DMS79 (cell line): ENCODE data around the gene TPCN1.

Experiments
- DNase-seq: peaks from one replicate; lab custom pipeline; 2025; lab: John Stamatoyannopoulos, UW

Gene TPCN1

GRCh38 chr12:113241191-113242025 lies 20.1 kb downstream of the TPCN1 start:
- peak; percentile 86 for DNase-seq

GRCh38 chr12:113242026-113242418 lies 20.8 kb downstream of the TPCN1 start:
- DNase-seq = peak; percentile 74

GRCh38 chr12:113242560-113242959 lies 21.3 kb downstream of the TPCN1 start:
- DNase-seq = no peak

GRCh38 chr12:113244047-113244460 lies 22.8 kb downstream of the TPCN1 start:
- DNase-seq = peak; percentile 53

- DNase-seq = no peak
Measured at GRCh38 chr12:113244478-113244958, 23.3 kb downstream of the TPCN1 start.

- DNase-seq = peak; percentile 96
Measured at GRCh38 chr12:113245695-113246477, 24.6 kb downstream of the TPCN1 start.

- DNase-seq = no peak
Measured at GRCh38 chr12:113246478-113247122, 25.3 kb downstream of the TPCN1 start.

GRCh38 chr12:113247123-113248050 lies 26.1 kb downstream of the TPCN1 start:
- DNase-seq = peak; percentile 61

GRCh38 chr12:113248051-113248825 lies 27.0 kb downstream of the TPCN1 start:
- no peak for DNase-seq

GRCh38 chr12:113248842-113249435 lies 27.7 kb downstream of the TPCN1 start:
- no peak for DNase-seq

- DNase-seq = no peak
Measured at GRCh38 chr12:113249546-113249945, 28.3 kb downstream of the TPCN1 start.

GRCh38 chr12:113250045-113250444 lies 28.8 kb downstream of the TPCN1 start:
- no peak for DNase-seq

- no peak for DNase-seq
Measured at GRCh38 chr12:113251404-113252070, 30.3 kb downstream of the TPCN1 start.

- no peak for DNase-seq
Measured at GRCh38 chr12:113252494-113252893, 31.2 kb downstream of the TPCN1 start.

GRCh38 chr12:113253532-113254285 lies 32.4 kb downstream of the TPCN1 start:
- DNase-seq = no peak

- no peak for DNase-seq
Measured at GRCh38 chr12:113254298-113254697, 33.0 kb downstream of the TPCN1 start.

GRCh38 chr12:113257564-113257963 lies 36.3 kb downstream of the TPCN1 start:
- DNase-seq = no peak

- DNase-seq = no peak
Measured at GRCh38 chr12:113260127-113260526, 38.9 kb downstream of the TPCN1 start.
